ENCODE results near the gene PPP1R3G. TPM values are rescaled to one million over a fixed set of nuclear protein-coding genes. Genes with fewer than 3 reads are reported as not detected.
"Not testable (repeated sequence)": the region's sequence is repeated elsewhere in the genome, so short reads cannot be mapped to it uniquely, and the experiment has no call there.

The PPP1R3G gene
- total RNA-seq, 6 experiments from 2014 or later, result 0.35 to 0.98 (median 0.52) TPM

GRCh38 chr6:5059036-5059896, 25.9 kb upstream of the PPP1R3G start:
- ATAC-seq (peak; percentile 70 to 88 (median 78)), DNase-seq (peak; percentile 48 to 76 (median 75))
- no peaks in the 10 kb centered on the region for H3K27me3 ChIP-seq
- TF ChIP-seq CTCF (IDR thresholded peaks at IDR 0.05) (no peak), POLR2A (IDR thresholded peaks at IDR 0.05) (no peak)
- H3K27ac ChIP-seq, result peak overlapping the region; percentile 41 to 93 (median 78)
- H3K4me1 ChIP-seq, result peaks cover 0 to 30% (median 9%) of the 10 kb centered on the region in 4 donors
- intact Hi-C loops (cut with DNase I), result no loop called here
- H3K36me3 ChIP-seq, result no peaks in the 10 kb centered on the region
- no peaks in the 10 kb centered on the region for H3K9me3 ChIP-seq
- H3K4me3 ChIP-seq, result no peak overlapping the region
- WGBS (ENCODE audit: insufficient coverage, low coverage, low lambda C conversion rate, missing lambda C conversion rate), result 39% methylated on average over 7 of the region's 11 CpGs

GRCh38 chr6:5060439-5060838, 24.7 kb upstream of the PPP1R3G start:
- DNase-seq; H3K36me3 ChIP-seq; H3K27me3 ChIP-seq; intact Hi-C loops (cut with DNase I); ATAC-seq; H3K4me3 ChIP-seq; H3K9me3 ChIP-seq: not testable (repeated sequence)
- 94% methylated on average over 9 of the region's 9 CpGs for WGBS (ENCODE audit: insufficient coverage, low coverage, low lambda C conversion rate, missing lambda C conversion rate)
- peaks cover 0 to 30% (median 9%) of the 10 kb centered on the region in 4 donors for H3K4me1 ChIP-seq
- peak overlapping the region; percentile 19 to 93 (median 78) for H3K27ac ChIP-seq

- TF ChIP-seq POLR2A (IDR thresholded peaks at IDR 0.05), result no peak
- no peak for TF ChIP-seq CTCF (IDR thresholded peaks at IDR 0.05)
- Histone ChIP-seq H3K4me1 (peaks cover 0 to 30% (median 9%) of the 10 kb centered on the region in 4 donors), H3K27me3 (no peaks in the 10 kb centered on the region), H3K9me3 (no peaks in the 10 kb centered on the region), H3K27ac (peak overlapping the region; percentile 31 to 93 (median 78)), H3K4me3 (no peak overlapping the region), H3K36me3 (no peaks in the 10 kb centered on the region)
- DNase-seq (peak in 2 of 3 donors; percentile 61 to 66), ATAC-seq (peak; percentile 43 to 68 (median 48))
- WGBS (ENCODE audit: insufficient coverage, low coverage, low lambda C conversion rate, missing lambda C conversion rate), result 15% methylated on average over 3 of the region's 3 CpGs
- intact Hi-C loops (cut with DNase I), result no loop called here
Observed at GRCh38 chr6:5061152-5061551, 24.0 kb upstream of the PPP1R3G start.

- Histone ChIP-seq H3K4me3 (no peak overlapping the region), H3K36me3 (no peaks in the 10 kb centered on the region), H3K27ac (no peak overlapping the region), H3K27me3 (no peaks in the 10 kb centered on the region), H3K9me3 (no peaks in the 10 kb centered on the region), H3K4me1 (peaks cover 0 to 33% (median 9%) of the 10 kb centered on the region in 4 donors)
- TF ChIP-seq POLR2A (IDR thresholded peaks at IDR 0.05), result no peak
- no peak for TF ChIP-seq CTCF (IDR thresholded peaks at IDR 0.05)
- WGBS (ENCODE audit: insufficient coverage, low coverage, low lambda C conversion rate, missing lambda C conversion rate), result 96% methylated on average over 4 of the region's 8 CpGs
- DNase-seq (no peak), ATAC-seq (no peak)
- intact Hi-C loops (cut with DNase I), result no loop called here
Observed at GRCh38 chr6:5063617-5064016, 21.5 kb upstream of the PPP1R3G start.

GRCh38 chr6:5066456-5067093, 18.6 kb upstream of the PPP1R3G start:
- peak overlapping the region in 1 of 3 donors; percentile 70 for H3K27ac ChIP-seq
- ATAC-seq (no peak), DNase-seq (no peak)
- H3K9me3 ChIP-seq, result no peaks in the 10 kb centered on the region
- no peaks in the 10 kb centered on the region for H3K27me3 ChIP-seq
- H3K36me3 ChIP-seq, result no peaks in the 10 kb centered on the region
- TF ChIP-seq POLR2A (IDR thresholded peaks at IDR 0.05) (no peak), CTCF (IDR thresholded peaks at IDR 0.05) (no peak)
- peaks cover 0 to 13% (median 1%) of the 10 kb centered on the region in 4 donors for H3K4me1 ChIP-seq
- intact Hi-C loops (cut with DNase I), result no loop called here
- H3K4me3 ChIP-seq, result no peak overlapping the region
- WGBS (ENCODE audit: insufficient coverage, low coverage, low lambda C conversion rate, missing lambda C conversion rate), result 94% methylated on average over 23 of the region's 24 CpGs
